PFSK-1 (cell line): ENCODE data around the gene GMDS.

ENCODE experiments used
- FOXP2 ChIP-seq: optimal IDR thresholded peaks from 2 replicates; pipeline ENCODE3; 2011; ENCODE audit warnings: borderline replicate concordance, control low read depth, inconsistent platforms; ENCODE audit not compliant: insufficient read depth; ENCODE audit errors: extremely low read length, extremely low read depth
- POLR2AphosphoS5 ChIP-seq: IDR thresholded peaks from 2 replicates; pipeline ENCODE4 v1.6.1; 2012; ENCODE audit warnings: low read depth, mild to moderate bottlenecking, control low read depth, low read length, moderate library complexity
- SIN3A ChIP-seq: IDR thresholded peaks from 2 replicates; pipeline ENCODE4 v1.6.1; 2012; ENCODE audit warnings: mild to moderate bottlenecking, low read length, moderate library complexity, borderline replicate concordance; ENCODE audit not compliant: insufficient read depth
- TAF1 ChIP-seq: IDR thresholded peaks from 2 replicates; pipeline ENCODE4 v1.6.1; 2012; ENCODE audit warnings: low read length, control low read depth, borderline replicate concordance; ENCODE audit not compliant: insufficient read depth
- TF ChIP-seq, protein P1 (sequence below), 2 experiments: IDR thresholded peaks; 2 replicates each; pipeline versions ENCODE4 v1.6.1 to v1.8.0; 2011 to 2012; ENCODE audit warnings: low read depth in 2 of 2, low read length in 2 of 2, control low read depth in 1 of 2, inconsistent platforms in 1 of 2, mild to moderate bottlenecking in 1 of 2, moderate library complexity in 1 of 2; ENCODE audit not compliant: insufficient read depth in 1 of 2

Gene GMDS

GRCh38 chr6:1825277-1825676 lies 420.1 kb downstream of the GMDS start:
- TF ChIP-seq POLR2AphosphoS5 (no peak), FOXP2 (no peak), SIN3A (no peak), TAF1 (no peak)
- TF ChIP-seq, protein P1, sequence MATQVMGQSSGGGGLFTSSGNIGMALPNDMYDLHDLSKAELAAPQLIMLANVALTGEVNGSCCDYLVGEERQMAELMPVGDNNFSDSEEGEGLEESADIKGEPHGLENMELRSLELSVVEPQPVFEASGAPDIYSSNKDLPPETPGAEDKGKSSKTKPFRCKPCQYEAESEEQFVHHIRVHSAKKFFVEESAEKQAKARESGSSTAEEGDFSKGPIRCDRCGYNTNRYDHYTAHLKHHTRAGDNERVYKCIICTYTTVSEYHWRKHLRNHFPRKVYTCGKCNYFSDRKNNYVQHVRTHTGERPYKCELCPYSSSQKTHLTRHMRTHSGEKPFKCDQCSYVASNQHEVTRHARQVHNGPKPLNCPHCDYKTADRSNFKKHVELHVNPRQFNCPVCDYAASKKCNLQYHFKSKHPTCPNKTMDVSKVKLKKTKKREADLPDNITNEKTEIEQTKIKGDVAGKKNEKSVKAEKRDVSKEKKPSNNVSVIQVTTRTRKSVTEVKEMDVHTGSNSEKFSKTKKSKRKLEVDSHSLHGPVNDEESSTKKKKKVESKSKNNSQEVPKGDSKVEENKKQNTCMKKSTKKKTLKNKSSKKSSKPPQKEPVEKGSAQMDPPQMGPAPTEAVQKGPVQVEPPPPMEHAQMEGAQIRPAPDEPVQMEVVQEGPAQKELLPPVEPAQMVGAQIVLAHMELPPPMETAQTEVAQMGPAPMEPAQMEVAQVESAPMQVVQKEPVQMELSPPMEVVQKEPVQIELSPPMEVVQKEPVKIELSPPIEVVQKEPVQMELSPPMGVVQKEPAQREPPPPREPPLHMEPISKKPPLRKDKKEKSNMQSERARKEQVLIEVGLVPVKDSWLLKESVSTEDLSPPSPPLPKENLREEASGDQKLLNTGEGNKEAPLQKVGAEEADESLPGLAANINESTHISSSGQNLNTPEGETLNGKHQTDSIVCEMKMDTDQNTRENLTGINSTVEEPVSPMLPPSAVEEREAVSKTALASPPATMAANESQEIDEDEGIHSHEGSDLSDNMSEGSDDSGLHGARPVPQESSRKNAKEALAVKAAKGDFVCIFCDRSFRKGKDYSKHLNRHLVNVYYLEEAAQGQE (IDR thresholded peaks at IDR 0.05; ENCODE audit: insufficient read depth in 1 of 2, low read depth in 2 of 2, low read length in 2 of 2): no peak

GRCh38 chr6:1821513-1822183 lies 423.8 kb downstream of the GMDS start:
- TF ChIP-seq FOXP2: peak; percentile 34
- TF ChIP-seq, protein P1 (IDR thresholded peaks at IDR 0.05; ENCODE audit: insufficient read depth in 1 of 2, low read depth in 2 of 2, low read length in 2 of 2): no peak

- TF ChIP-seq, protein P1 (IDR thresholded peaks at IDR 0.05; ENCODE audit: insufficient read depth in 1 of 2, low read depth in 2 of 2, low read length in 2 of 2): no peak
- TF ChIP-seq FOXP2 (no peak), SIN3A (no peak), POLR2AphosphoS5 (no peak), TAF1 (no peak)
Observed at GRCh38 chr6:1821164-1821512, 424.3 kb downstream of the GMDS start.

- TF ChIP-seq SIN3A (no peak), POLR2AphosphoS5 (no peak), FOXP2 (no peak), TAF1 (no peak)
- TF ChIP-seq, protein P1 (IDR thresholded peaks at IDR 0.05; ENCODE audit: insufficient read depth in 1 of 2, low read depth in 2 of 2, low read length in 2 of 2): no peak
Observed at GRCh38 chr6:1820714-1821113, 424.7 kb downstream of the GMDS start.

- TF ChIP-seq FOXP2: no peak
- TF ChIP-seq TAF1: no peak
- no peak for TF ChIP-seq POLR2AphosphoS5
- no peak for TF ChIP-seq SIN3A
- TF ChIP-seq, protein P1 (IDR thresholded peaks at IDR 0.05; ENCODE audit: insufficient read depth in 1 of 2, low read depth in 2 of 2, low read length in 2 of 2): no peak
Observed at GRCh38 chr6:1820165-1820564, 425.2 kb downstream of the GMDS start.
